NCI-H146 treated with DMSO at 0.1 percent for 48 hours (cell line): ENCODE data around the gene TUBGCP6.
"Not testable (repeated sequence)": the region's sequence is repeated elsewhere in the genome, so short reads cannot be mapped to it uniquely, and the experiment has no call there.

ENCODE experiments used
- DNase-seq: peaks from one replicate; lab custom pipeline; 2025; ENCODE audit not compliant: unreplicated experiment; lab: John Stamatoyannopoulos, UW

The TUBGCP6 gene

DNA sequence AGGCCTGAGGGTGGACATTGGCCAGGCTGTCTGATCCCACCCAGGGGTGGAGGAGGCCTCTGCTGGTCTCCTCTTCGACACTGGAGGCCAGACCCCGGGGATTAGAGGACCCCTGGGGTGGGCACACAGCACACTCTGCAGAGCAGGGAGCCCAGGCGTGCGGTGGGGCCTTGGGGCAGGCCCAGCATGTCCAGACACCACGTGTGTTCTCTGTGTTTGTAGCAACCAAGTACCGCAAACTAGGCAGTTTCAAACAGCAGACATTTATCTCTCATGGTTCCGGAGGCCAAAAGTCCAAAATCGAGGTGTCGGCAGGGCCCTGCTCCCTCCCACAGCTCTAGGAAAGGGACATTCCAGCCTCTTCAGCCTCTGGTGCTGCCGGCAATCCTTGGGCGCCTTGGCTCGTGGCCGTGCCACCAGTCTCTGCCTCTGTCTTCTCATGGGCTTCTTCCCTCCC is 72.8 kb downstream of the TUBGCP6 start:
- no peak for DNase-seq

DNA sequence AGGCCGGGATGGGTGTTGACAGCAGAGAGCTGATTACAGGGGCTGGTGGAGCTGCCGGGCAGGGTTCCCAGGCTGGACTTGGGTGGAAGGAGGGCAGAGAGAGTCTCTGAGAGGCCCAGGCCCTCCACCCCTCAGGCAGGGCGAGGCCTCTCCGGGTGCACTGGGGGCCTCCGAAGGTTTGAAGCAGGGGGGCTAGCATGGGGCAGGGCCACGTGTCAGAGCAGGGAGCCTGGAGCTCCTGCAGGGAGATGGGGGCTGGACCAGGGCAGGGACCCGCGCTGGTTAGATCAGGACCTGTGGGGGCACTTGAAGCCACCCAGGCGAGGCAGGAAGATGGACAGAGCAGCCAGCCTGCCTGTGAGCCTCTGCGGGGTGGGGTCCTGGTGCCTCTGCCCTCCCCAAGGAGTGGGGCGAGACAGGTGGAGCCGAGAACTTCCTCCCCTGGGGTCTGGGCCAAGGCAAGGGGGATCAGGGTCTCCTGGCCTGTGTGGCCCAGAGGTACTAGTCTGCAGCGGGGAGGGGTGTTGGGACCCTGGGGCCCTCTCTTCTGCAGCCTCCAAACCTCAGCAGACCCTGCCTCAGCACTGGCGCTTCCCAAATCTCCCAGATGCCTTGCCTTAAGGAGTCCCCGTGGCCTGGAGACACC is 73.4 kb downstream of the TUBGCP6 start:
- DNase-seq, result no peak

DNA sequence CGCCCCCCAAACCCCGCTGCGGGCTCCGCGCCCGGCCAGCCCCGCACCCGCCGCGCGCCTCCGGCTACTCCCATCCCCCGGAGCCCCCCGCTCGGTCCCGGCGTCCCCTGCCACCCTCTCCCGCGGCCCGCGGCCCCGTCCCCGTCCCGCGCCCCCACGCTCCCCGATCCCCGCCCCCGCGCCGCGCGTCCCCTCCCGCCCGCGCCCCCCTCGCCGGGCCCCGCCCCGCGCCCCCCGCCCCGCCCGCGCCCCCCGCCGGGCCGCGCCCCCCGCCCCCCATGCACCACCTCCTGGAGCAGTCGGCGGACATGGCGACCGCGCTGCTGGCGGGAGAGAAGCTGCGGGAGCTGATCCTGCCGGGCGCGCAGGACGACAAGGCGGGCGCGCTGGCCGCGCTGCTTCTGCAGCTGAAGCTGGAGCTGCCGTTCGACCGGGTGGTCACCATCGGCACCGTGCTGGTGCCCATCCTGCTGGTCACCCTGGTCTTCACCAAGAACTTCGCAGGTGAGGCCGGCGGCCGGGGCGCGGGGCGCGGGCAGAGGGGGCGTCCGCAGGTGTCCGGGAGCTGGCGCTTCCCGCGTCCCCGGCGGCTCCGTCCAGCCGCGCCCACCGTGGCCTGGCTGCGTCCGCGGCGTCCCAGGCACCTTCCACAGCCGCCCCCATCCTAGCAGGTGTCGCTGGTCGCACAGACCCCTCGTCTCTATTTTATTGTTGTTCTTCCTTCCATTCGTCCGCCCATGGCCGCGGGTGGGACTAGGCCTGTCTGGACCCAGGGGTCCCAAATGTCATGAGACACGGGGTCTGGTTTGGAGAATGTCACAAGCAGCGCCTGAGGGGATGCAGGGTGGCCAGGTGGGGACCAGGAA is 74.1 kb downstream of the TUBGCP6 start, which contains the start of gene PANX2:
TSS of gene PANX2 (plus strand) at position 279 of the 866 bp plus-strand sequence. CDS start at position 279, 0 bp downstream.
- no peak for DNase-seq

- DNase-seq, result peak; percentile 8
Measured at GRCh38 chr22:50169774-50170341, 75.0 kb downstream of the TUBGCP6 start.

DNA sequence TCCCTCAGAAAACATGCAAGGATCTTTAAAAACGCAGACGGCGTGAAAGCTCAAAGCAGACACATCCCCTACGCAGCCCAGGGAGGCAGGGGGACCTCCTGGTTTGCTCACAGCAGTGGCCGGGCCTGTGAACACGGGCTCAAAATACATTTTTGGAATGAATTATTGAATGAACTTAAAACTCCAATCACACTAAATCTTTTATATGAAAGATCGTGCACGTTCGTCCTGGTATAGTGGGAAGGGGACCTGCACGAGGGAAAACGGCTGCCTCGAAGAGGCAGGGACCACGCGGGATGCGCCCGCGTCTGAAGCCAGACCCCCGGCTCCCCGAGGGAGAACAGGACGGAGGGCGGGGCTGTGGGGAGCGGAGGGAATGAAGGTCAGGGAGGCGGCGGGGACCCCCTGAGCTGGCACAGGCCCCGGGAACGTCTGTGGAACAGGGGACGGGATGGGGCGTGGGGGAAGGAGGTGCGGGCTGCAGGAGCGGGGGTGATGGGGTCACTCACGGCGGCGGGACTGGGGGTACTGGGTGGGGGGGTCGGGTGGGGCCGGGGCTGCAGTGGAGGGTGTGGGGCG is 75.6 kb downstream of the TUBGCP6 start:
- DNase-seq, result no peak

DNA sequence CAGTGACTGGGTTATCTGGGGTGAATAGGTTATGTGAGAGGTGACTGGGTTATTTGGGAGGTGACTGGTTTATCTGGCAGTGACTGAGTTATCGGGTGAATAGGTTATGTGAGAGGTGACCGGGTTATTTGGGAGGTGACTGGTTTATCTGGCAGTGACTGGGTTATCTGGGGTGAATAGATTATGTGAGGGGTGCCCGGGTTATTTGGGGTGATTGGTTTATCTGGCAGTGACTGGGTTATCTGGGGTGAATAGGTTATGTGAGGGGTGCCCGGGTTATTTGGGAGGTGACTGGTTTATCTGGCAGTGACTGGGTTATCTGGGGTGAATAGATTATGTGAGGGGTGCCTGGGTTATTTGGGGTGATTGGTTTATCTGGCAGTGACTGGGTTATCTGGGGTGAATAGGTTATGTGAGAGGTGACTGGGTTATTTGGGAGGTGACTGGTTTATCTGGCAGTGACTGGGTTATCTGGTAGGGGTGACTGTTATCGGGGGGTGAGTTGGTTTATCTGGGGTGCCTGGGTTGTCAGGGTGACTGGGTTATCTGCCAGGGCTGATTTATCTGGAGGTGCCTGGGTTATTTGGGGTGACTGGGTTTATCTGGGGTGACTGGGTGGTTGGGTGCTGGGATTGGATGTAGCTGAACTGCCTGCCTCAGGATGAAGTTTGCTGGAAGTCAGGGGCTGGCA is 76.2 kb downstream of the TUBGCP6 start:
- DNase-seq, result not testable (repeated sequence)

DNA sequence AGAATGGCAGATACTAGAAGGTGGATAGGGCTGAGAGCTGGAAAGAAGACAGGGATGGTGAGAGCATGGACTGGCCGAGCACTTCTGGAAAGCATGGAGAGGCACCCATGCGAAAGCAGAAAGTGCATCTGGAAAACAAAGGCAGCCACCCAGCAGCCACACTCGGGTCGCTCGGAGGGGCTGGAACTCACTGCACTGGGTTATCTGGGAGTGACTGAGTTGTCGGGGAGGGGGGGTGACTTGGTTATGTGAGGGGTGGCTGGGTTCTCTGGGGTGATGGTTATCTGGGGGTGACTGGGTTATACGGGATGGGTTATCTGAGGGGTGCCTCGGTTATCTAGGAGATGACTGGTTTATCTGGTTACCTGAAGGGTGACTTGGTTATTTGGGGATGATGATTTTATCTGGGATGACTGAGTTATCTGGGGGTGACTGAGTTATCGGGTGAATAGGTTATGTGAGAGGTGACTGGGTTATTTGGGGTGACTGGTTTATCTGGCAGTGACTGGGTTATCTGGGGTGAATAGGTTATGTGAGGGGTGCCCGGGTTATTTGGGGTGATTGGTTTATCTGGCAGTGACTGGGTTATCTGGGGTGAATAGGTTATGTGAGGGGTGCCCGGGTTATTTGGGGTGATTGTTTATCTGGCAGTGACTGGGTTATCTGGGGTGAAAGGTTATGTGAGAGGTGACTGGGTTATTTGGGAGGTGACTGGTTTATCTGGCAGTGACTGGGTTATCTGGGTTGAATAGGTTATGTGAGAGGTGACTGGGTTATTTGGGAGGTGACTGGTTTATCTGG is 76.9 kb downstream of the TUBGCP6 start:
- DNase-seq, result no peak
